HepG2 (cell line): ENCODE data around the gene PDIA6. TPM values are rescaled to one million over a fixed set of nuclear protein-coding genes. Genes with fewer than 3 reads are reported as not detected.
A peak's percentile ranks its signal among the peaks of the same experiment; 100 is the strongest.

ENCODE experiments used
- ATF7-NPFF ChIP-seq: sonication (generic); formaldehyde crosslinking; IDR thresholded peaks from 2 replicates; pipeline ENCODE4 v1.8.1; 2023; ENCODE audit warnings: mild to moderate bottlenecking, low read depth, missing genetic modification reagents, moderate library complexity
- HNF1A ChIP-seq, 2 experiments: sonication (generic) in 1 of 2; formaldehyde crosslinking in 1 of 2; IDR thresholded peaks; 2 replicates each; pipeline versions ENCODE4 v1.4.0 to v1.6.1; 2016 to 2020; ENCODE audit warnings: borderline replicate concordance in 1 of 2, low read depth in 1 of 2, mild to moderate bottlenecking in 1 of 2, missing genetic modification reagents in 1 of 2
- KDM5B ChIP-seq: sonication (generic); formaldehyde crosslinking; IDR thresholded peaks from 2 replicates; pipeline ENCODE4 v1.4.0; 2020; ENCODE audit warnings: missing genetic modification reagents, mild to moderate bottlenecking, borderline replicate concordance
- SAFB2 ChIP-seq: sonication (generic); formaldehyde crosslinking; IDR thresholded peaks from 2 replicates; pipeline ENCODE4 v1.5.1; 2020; ENCODE audit warnings: missing genetic modification reagents, low read depth, mild to moderate bottlenecking, borderline replicate concordance
- TEF ChIP-seq: sonication (generic); formaldehyde crosslinking; IDR thresholded peaks from 2 replicates; pipeline ENCODE4 v1.5.0; 2020; ENCODE audit warnings: missing genetic modification reagents
- ZIK1 ChIP-seq: sonication (generic); formaldehyde crosslinking; IDR thresholded peaks from 2 replicates; pipeline ENCODE4 v1.5.0; 2020; ENCODE audit warnings: mild to moderate bottlenecking, low read depth, missing genetic modification reagents, borderline replicate concordance
- ZNF331 ChIP-seq: sonication (generic); formaldehyde crosslinking; IDR thresholded peaks from 2 replicates; pipeline ENCODE4 v1.4.0; 2020; ENCODE audit warnings: missing genetic modification reagents
- ZNF589 ChIP-seq: sonication (generic); formaldehyde crosslinking; conservative IDR thresholded peaks from 2 replicates; pipeline ENCODE4 v1.8.0; 2022; ENCODE audit warnings: mild to moderate bottlenecking, moderate library complexity, missing genetic modification reagents
- ZNF678 ChIP-seq: sonication (generic); formaldehyde crosslinking; IDR thresholded peaks from 2 replicates; pipeline ENCODE4 v1.4.0; 2020; ENCODE audit warnings: mild to moderate bottlenecking, missing genetic modification reagents
- ZNF761 ChIP-seq: sonication (generic); formaldehyde crosslinking; conservative IDR thresholded peaks from 2 replicates; pipeline ENCODE4 v1.4.0; 2020; ENCODE audit warnings: mild to moderate bottlenecking, missing genetic modification reagents
- ZNF770 ChIP-seq: sonication (generic); formaldehyde crosslinking; IDR thresholded peaks from 2 replicates; pipeline ENCODE4 v1.5.0; 2020; ENCODE audit warnings: mild to moderate bottlenecking, missing genetic modification reagents
- ZNF883 ChIP-seq: sonication (generic); formaldehyde crosslinking; IDR thresholded peaks from 2 replicates; pipeline ENCODE4 v1.5.1; 2020; ENCODE audit warnings: mild to moderate bottlenecking, missing genetic modification reagents; ENCODE audit errors: not compliant biosample characterization
- ZSCAN21 ChIP-seq: sonication (generic); formaldehyde crosslinking; IDR thresholded peaks from 2 replicates; pipeline ENCODE4 v1.8.0; 2022; ENCODE audit warnings: mild to moderate bottlenecking, missing genetic modification reagents, moderate library complexity, borderline replicate concordance
- polyA plus RNA-seq, 8 experiments: library from polyadenylated mRNA; depleted of rRNA in 3 of 8; stranded (reverse) in 7 of 8; unstranded in 1 of 8; fragments of >200 nt; fragmentation: Illumina TruSeq in 4 of 8; extraction: Trizol in 4 of 8; gene quantifications; 2 replicates each; pipeline versions ENCODE4 v1.2.1 to v1.2.3, GENCODE V29; 2011 to 2016; ENCODE audit warnings: low read depth in 4 of 8, missing spikeins in 1 of 8, mixed read lengths in 1 of 8; ENCODE audit not compliant: insufficient read depth in 1 of 8
- total RNA-seq, 5 experiments: library from RNA; depleted of rRNA; stranded (reverse); fragments of >200 nt; fragmentation: Illumina TruSeq; extraction: Trizol; gene quantifications; 2 replicates each; pipeline ENCODE4 v1.2.3, GENCODE V29; 2016; ENCODE audit warnings: low read depth in 1 of 5
- TF ChIP-seq, protein P1 (sequence below): fragments of 450-650 bp; IDR thresholded peaks from 2 replicates; pipeline ENCODE4 v1.6.1; 2017; ENCODE audit warnings: mild to moderate bottlenecking
- TF ChIP-seq, protein P2 (sequence below): IDR thresholded peaks from 2 replicates; pipeline ENCODE4 v1.6.1; 2016; ENCODE audit warnings: low read depth

The PDIA6 gene
- total and polyA plus RNA-seq, 2 of the 13 experiments (the other 11 are each of a cell fraction or from before 2014, with no cell fraction given): 586 to 642 TPM

GRCh38 chr2:10812362-10813162, at the start of gene PDIA6 (continued):
- TF ChIP-seq, protein P1, sequence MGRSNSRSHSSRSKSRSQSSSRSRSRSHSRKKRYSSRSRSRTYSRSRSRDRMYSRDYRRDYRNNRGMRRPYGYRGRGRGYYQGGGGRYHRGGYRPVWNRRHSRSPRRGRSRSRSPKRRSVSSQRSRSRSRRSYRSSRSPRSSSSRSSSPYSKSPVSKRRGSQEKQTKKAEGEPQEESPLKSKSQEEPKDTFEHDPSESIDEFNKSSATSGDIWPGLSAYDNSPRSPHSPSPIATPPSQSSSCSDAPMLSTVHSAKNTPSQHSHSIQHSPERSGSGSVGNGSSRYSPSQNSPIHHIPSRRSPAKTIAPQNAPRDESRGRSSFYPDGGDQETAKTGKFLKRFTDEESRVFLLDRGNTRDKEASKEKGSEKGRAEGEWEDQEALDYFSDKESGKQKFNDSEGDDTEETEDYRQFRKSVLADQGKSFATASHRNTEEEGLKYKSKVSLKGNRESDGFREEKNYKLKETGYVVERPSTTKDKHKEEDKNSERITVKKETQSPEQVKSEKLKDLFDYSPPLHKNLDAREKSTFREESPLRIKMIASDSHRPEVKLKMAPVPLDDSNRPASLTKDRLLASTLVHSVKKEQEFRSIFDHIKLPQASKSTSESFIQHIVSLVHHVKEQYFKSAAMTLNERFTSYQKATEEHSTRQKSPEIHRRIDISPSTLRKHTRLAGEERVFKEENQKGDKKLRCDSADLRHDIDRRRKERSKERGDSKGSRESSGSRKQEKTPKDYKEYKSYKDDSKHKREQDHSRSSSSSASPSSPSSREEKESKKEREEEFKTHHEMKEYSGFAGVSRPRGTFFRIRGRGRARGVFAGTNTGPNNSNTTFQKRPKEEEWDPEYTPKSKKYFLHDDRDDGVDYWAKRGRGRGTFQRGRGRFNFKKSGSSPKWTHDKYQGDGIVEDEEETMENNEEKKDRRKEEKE: no peak
- TF ChIP-seq HNF1A (IDR thresholded peaks at IDR 0.05; ENCODE audit: low read depth): no peak
- peak; percentile 31 for TF ChIP-seq HNF1A (CRISPR knock-in tag; IDR thresholded peaks at IDR 0.05; ENCODE audit: borderline replicate concordance)
- peak; percentile 70; the same call in 1 of the 2 replicates for TF ChIP-seq ZIK1 (CRISPR knock-in tag)
- peak; percentile 91; the same call in 1 of the 2 replicates for TF ChIP-seq SAFB2 (CRISPR knock-in tag)
- TF ChIP-seq, protein P2, sequence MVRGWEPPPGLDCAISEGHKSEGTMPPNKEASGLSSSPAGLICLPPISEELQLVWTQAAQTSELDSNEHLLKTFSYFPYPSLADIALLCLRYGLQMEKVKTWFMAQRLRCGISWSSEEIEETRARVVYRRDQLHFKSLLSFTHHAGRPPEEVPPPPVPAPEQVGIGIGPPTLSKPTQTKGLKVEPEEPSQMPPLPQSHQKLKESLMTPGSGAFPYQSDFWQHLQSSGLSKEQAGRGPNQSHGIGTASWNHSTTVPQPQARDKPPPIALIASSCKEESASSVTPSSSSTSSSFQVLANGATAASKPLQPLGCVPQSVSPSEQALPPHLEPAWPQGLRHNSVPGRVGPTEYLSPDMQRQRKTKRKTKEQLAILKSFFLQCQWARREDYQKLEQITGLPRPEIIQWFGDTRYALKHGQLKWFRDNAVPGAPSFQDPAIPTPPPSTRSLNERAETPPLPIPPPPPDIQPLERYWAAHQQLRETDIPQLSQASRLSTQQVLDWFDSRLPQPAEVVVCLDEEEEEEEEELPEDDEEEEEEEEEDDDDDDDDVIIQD (CRISPR knock-in tag): no peak
- TF ChIP-seq KDM5B (CRISPR knock-in tag): peak; percentile 55; the same call in 1 of the 2 replicates
- peak; percentile 84; the same call in 1 of the 2 replicates for TF ChIP-seq ZSCAN21 (CRISPR knock-in tag)
- 0 out of 2 replicates have a peak, but pooled peaks have one; percentile 0 for TF ChIP-seq ZNF589
- TF ChIP-seq TEF (CRISPR knock-in tag): no peak
- TF ChIP-seq ZNF761 (CRISPR knock-in tag): 0 out of 2 replicates have a peak, but pooled peaks have one; percentile 6
- peak; percentile 61; the same call in 1 of the 2 replicates for TF ChIP-seq ZNF331 (CRISPR knock-in tag)
- TF ChIP-seq ATF7-NPFF (CRISPR knock-in tag): peak; percentile 70; the same call in 1 of the 2 replicates
- no peak for TF ChIP-seq ZNF770 (CRISPR knock-in tag)
- TF ChIP-seq ZNF883 (CRISPR knock-in tag): peak; percentile 77
- TF ChIP-seq ZNF678 (CRISPR knock-in tag): no peak
